GM10266 (cell line): ENCODE measurements around the gene UCKL1.
"Not testable (repeated sequence)": the region's sequence is repeated elsewhere in the genome, so short reads cannot be mapped to it uniquely, and the experiment has no call there.

Experiments
- DNase-seq: peaks from one replicate; pipeline ENCODE4 v3.0.0; 2012; ENCODE audit errors: extremely low spot score
- CTCF ChIP-seq: IDR thresholded peaks from 2 replicates; pipeline ENCODE4 v1.5.1; 2012; ENCODE audit warnings: mild to moderate bottlenecking, low read depth; ENCODE audit not compliant: control insufficient read depth, insufficient read depth; ENCODE audit errors: missing control alignments

Gene UCKL1

GRCh38 chr20:63966172-63966943, 10.1 kb upstream of the UCKL1 start:
- TF ChIP-seq CTCF: no peak
- no peak for DNase-seq

GRCh38 chr20:63964412-63964811, 8.2 kb upstream of the UCKL1 start:
- no peak for DNase-seq
- no peak for TF ChIP-seq CTCF

- TF ChIP-seq CTCF: no peak
- DNase-seq: no peak
These were observed 7.6 kb upstream of the UCKL1 start for GRCh38 chr20:63963784-63964301.

- no peak for DNase-seq
- TF ChIP-seq CTCF: no peak
These were observed 7.1 kb upstream of the UCKL1 start for GRCh38 chr20:63963348-63963741.

- no peak for DNase-seq
- TF ChIP-seq CTCF: no peak
These were observed 6.5 kb upstream of the UCKL1 start for GRCh38 chr20:63962426-63963347.

GRCh38 chr20:63961664-63962425, 5.6 kb upstream of the UCKL1 start:
- DNase-seq: no peak
- no peak for TF ChIP-seq CTCF

- not testable (repeated sequence) for DNase-seq
These were observed 4.7 kb upstream of the UCKL1 start for GRCh38 chr20:63960654-63961621.
